UCSD-AML1 (cell line): ENCODE data around the gene TEX51.

ENCODE experiments used
- DNase-seq: peaks from one replicate; lab custom pipeline; 2025; ENCODE audit not compliant: unreplicated experiment; lab: John Stamatoyannopoulos, UW

Gene TEX51

GRCh38 chr2:126946318-126947102 lies 47.8 kb downstream of the TEX51 start:
- no peak for DNase-seq

DNA sequence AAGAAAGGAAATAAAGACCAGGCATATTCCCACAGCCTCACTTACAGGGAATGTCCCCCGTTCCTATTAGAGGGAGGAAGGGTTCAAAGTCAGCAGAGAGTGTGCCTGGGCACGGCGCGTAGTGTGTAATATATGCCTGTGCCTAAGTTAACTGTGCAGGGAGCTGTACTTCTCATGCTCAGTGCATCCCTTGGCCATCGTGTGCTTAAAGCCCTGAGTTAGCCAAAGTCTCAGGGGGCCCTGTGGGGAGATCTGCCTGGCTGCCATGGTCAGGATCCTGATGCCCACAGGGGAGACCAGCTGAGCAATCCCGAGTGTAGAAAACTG lies 48.4 kb downstream of the TEX51 start:
- DNase-seq: no peak

DNA sequence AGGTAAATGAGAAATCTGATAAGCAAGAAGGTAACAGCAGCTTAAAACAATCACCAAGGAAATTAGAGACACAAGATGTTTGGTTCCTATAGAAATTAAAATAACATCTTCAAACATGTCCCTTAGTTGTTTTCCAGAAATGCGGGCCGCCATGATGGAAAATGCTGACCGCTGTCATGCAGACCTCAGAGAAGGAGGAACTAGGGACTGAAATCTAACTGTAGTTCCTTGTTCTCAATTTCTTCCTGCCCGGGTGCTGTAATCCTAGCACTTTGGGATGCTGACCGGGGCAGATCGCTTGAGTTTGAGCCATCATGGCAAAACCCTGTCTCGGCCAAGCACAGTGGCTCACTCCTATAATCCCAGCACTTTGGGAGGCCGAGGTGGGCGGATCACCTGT lies 51.1 kb downstream of the TEX51 start:
- no peak for DNase-seq

DNA sequence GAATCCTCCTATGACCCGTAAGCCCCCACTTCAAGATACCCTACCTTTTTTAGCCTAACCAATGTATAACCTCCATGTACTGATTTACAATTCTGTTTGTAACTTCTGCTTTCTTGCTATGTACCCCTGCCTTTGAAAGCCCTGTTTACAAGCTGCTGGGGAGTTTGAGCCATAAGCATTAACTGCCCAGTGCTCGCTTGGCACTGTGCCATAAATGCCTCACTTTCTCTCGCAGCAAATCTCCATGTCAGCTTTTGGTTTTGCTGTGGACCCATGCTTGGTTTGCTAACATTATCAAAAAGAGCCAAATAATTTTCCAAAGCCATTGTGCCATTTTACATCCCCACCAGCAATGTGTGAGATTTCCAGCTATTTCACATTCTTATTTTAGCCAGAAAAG lies 51.8 kb downstream of the TEX51 start:
- DNase-seq: no peak
